Stomach (tissue), 9 donors: ENCODE data around the gene AFAP1. TPM values are rescaled to one million over a fixed set of nuclear protein-coding genes. Genes with fewer than 3 reads are reported as not detected.
A peak's percentile ranks its signal among the peaks of the same experiment; 100 is the strongest.

Experiments
- DNase-seq, 2 donors: peaks; one replicate each; pipeline versions ENCODE4 v3.0.0 to v3.0.0-alpha.2; 2013 to 2019
- H3K27ac ChIP-seq, 5 donors: fragments of 200-600 bp in 4 of 5; sonication (generic) in 4 of 5; one replicate each; pipeline ENCODE4 v1.5.1; 2013 to 2019; ENCODE audit warnings: mild to moderate bottlenecking in 1 of 5, moderate library complexity in 1 of 5
- H3K27me3 ChIP-seq, 3 donors: fragments of 200-600 bp; sonication (generic); one replicate each; pipeline ENCODE4 v1.5.1; 2017 to 2019; ENCODE audit warnings: mixed run types in 1 of 3
- H3K36me3 ChIP-seq, 4 donors: fragments of 200-600 bp; sonication (generic); 1 replicate in 3 of 4; 2 replicates in 1 of 4; pipeline ENCODE4 v1.5.1; 2016 to 2019
- H3K4me1 ChIP-seq, 4 donors: fragments of 200-600 bp; sonication (generic); one replicate each; pipeline ENCODE4 v1.5.1; 2016 to 2019
- H3K4me3 ChIP-seq, 4 donors: fragments of 200-600 bp; sonication (generic) in 3 of 4; one replicate each; pipeline ENCODE4 v1.5.1; 2016 to 2019; ENCODE audit warnings: mild to moderate bottlenecking in 1 of 4
- H3K9me3 ChIP-seq, 4 donors: fragments of 200-600 bp; sonication (generic); one replicate each; pipeline ENCODE4 v1.5.1; 2016 to 2019
- CTCF ChIP-seq, 7 experiments: fragments of 450-650 bp in 4 of 7; fragments of 200-600 bp in 3 of 7; sonication (generic) in 3 of 7; IDR thresholded peaks; one replicate each; pipeline ENCODE4 v1.5.1; 2016 to 2019; ENCODE audit warnings: antibody characterized with exemption in 7 of 7, control low read depth in 2 of 7, mild to moderate bottlenecking in 1 of 7
- EP300 ChIP-seq: sonication (generic); formaldehyde crosslinking; IDR thresholded peaks from one replicate; pipeline ENCODE4 v1.6.1; 2017; ENCODE audit warnings: antibody characterized with exemption
- POLR2A ChIP-seq, 4 donors: fragments of 450-650 bp; IDR thresholded peaks; one replicate each; pipeline ENCODE4 v1.6.1; 2016; ENCODE audit warnings: antibody characterized with exemption in 4 of 4, control low read depth in 2 of 4, mild to moderate bottlenecking in 1 of 4, moderate library complexity in 1 of 4
- POLR2AphosphoS5 ChIP-seq, 3 donors: sonication (generic); formaldehyde crosslinking; IDR thresholded peaks; one replicate each; pipeline ENCODE4 v1.6.1; 2016; ENCODE audit warnings: antibody characterized with exemption in 3 of 3
- WGBS, 5 donors: extraction: QIAGEN DNeasy Blood & Tissue Kit in 3 of 5; methylation state at CpG; one replicate each; pipeline versions ENCODE4 v1.1.5 to v1.1.7; 2013 to 2018; 5-methylcytosine and 5-hydroxymethylcytosine counted together
- intact Hi-C: fragments of 100-400 bp; cut with DNase I; formaldehyde crosslinking; loops from one replicate; pipeline ENCODE4 v1.15.1; 2023; ENCODE audit warnings: low total_unique reads
- polyA plus RNA-seq, 3 donors: library from polyadenylated mRNA; stranded (reverse); fragments of 200-250 nt; gene quantifications; one replicate each; pipeline ENCODE4 v1.2.3, GENCODE V29; 2013
- total RNA-seq, 5 donors: library from RNA; depleted of rRNA; stranded (reverse); fragments of >200 nt; gene quantifications; one replicate each; pipeline versions ENCODE4 v1.1.0 to v1.2.3, GENCODE V29; 2014 to 2016
- donor health status: healthy with polysubstance abuse.
- donor health status: Bipolar disorder and iron deficiency.
- donor health status: healthy.

Gene AFAP1
- total and polyA plus RNA-seq, 8 donors: 4.1 to 88.9 (median 12.8) TPM

DNA sequence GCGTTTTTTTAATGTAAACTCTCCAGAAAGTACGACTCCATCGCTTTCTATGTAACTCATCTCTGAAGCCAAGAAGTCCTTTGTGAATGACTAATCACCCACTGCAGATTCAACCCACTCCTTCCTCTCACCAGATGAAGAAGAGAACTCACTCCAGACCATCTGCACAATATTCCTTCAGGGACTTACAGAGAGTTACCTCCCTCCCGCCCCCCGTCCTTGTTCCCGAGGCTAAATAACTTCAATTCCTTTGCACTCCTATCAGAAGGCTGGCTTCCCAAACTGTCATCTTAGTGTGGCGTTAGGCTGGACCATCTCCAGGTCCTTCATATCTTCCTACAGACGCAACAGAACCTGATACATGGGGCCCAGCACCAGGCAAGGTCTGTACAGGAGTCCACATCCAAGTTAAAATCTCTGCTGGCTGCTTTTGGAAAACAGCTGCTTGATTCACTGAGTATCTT, 82.4 kb downstream of the AFAP1 start:
- no peaks in the 10 kb centered on the region for H3K27me3 ChIP-seq
- no peak overlapping the region for H3K4me3 ChIP-seq
- 48 to 64% (median 48%) methylated on average over 8 of the region's 8 CpGs for WGBS, 5 donors
- DNase-seq: peak in 1 of 2 donors; percentile 69
- peaks cover 0 to 25% (median 23%) of the 10 kb centered on the region in 4 donors for H3K36me3 ChIP-seq
- TF ChIP-seq CTCF (IDR thresholded peaks at IDR 0.05) (no peak), POLR2AphosphoS5 (IDR thresholded peaks at IDR 0.05) (peak in 1 of 3 donors; percentile 11), EP300 (no peak), POLR2A (IDR thresholded peaks at IDR 0.05) (no peak)
- peaks cover 0 to 57% (median 27%) of the 10 kb centered on the region in 4 donors for H3K4me1 ChIP-seq
- H3K9me3 ChIP-seq: no peaks in the 10 kb centered on the region
- intact Hi-C loops: no loop called here
- peak overlapping the region in 3 of 5 donors; percentile 50 to 62 (median 60) for H3K27ac ChIP-seq

DNA sequence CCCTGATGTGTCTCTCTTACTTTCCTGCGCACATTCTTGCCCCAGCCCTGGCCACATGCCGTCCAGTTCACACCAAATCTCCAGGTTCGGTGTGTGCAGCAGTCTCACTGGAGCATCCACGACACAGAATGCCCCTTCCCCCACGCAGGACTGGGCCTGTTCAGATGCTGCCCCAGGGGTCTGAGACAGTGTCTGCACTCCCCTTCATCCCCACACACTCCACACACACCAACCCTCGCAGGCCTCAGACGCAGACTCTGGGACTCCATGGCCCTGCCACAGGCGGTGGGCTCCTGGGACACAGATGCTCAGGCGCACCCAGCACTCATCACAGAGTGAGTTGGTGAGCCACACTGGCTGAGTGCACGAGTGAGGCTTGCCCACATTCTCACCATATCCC, 83.9 kb downstream of the AFAP1 start:
- 95 to 99% (median 95%) methylated on average over 10 of the region's 10 CpGs for WGBS, 5 donors
- Histone ChIP-seq H3K27ac (peak overlapping the region in 2 of 5 donors; percentile 22 to 30), H3K4me1 (peaks cover 0 to 51% (median 19%) of the 10 kb centered on the region in 4 donors)

DNA sequence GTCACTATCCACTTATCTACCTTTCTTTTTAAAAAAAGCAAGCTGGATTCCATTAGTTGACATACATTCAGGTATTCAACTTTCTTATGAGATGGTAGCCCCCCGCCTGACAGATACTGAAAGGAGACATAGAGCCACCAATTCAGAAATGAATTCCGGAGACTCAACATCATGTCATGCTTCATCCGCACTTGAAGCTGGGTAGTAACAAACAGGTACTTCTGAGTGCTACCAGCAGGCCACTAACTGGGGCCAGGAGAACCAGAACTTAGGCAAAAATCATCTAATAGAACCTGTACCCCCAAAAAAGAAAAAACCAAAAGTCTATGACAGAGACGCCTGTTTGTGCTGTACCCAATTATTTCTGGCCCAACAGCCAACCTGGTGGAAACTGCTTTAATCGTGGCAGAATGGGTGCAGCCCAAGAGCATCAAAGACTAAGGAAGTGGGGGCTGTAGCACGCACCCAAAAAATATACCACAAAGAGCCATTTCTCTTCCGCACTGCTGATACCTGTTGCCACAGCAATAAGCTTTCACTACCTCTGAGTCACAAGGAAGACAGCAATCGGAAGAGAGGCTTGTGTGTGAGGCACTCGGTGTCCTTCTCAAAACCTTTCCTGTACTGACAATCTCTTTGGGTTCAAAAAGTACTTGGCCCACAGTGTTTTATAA, 84.8 kb downstream of the AFAP1 start:
- 75 to 81% (median 79%) methylated on average over 9 of the region's 9 CpGs for WGBS, 5 donors
- no peaks in the 10 kb centered on the region for H3K9me3 ChIP-seq
- TF ChIP-seq CTCF (IDR thresholded peaks at IDR 0.05): no peak
- no peak for TF ChIP-seq POLR2AphosphoS5 (IDR thresholded peaks at IDR 0.05)
- TF ChIP-seq POLR2A (IDR thresholded peaks at IDR 0.05): no peak
- no peak for TF ChIP-seq EP300
- peaks cover 0 to 48% (median 17%) of the 10 kb centered on the region in 4 donors for H3K4me1 ChIP-seq
- H3K36me3 ChIP-seq: peaks cover 0 to 38% (median 32%) of the 10 kb centered on the region in 4 donors
- intact Hi-C loops: no loop called here
- H3K27me3 ChIP-seq: no peaks in the 10 kb centered on the region
- H3K27ac ChIP-seq: peak overlapping the region in 3 of 5 donors; percentile 2 to 30 (median 22)
- DNase-seq: no peak
- H3K4me3 ChIP-seq: no peak overlapping the region

More for the DNA sequence above, 83.9 kb downstream of the AFAP1 start:
- Histone ChIP-seq H3K36me3 (peaks cover 0 to 33% (median 27%) of the 10 kb centered on the region in 4 donors), H3K9me3 (no peaks in the 10 kb centered on the region), H3K27me3 (no peaks in the 10 kb centered on the region), H3K4me3 (no peak overlapping the region)
- no peak for DNase-seq
- TF ChIP-seq CTCF (IDR thresholded peaks at IDR 0.05): no peak
- no peak for TF ChIP-seq POLR2A (IDR thresholded peaks at IDR 0.05)
- no peak for TF ChIP-seq EP300
- TF ChIP-seq POLR2AphosphoS5 (IDR thresholded peaks at IDR 0.05): no peak
- intact Hi-C loops: no loop called here

DNA sequence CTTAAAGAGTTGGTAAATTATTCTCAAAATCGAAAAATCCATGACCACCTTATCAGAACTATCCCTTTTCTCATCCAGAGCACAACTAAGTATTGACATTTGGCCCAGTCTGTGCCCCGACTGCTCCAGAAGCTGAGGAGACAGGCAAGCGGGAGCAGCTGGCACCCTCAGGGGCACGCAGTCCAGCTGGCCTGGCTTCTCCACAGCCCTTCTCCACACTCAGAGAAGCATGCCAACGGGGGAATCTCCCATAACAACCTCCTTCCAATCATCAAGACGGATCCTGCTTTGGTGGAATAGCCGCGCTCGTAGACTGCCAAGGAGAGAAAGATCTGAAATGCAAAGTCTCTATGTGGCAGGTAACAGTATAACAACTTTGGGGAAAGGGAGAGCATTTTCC, 85.4 kb downstream of the AFAP1 start:
- intact Hi-C loops: no loop called here
- no peak for DNase-seq
- H3K4me3 ChIP-seq: no peak overlapping the region
- no peaks in the 10 kb centered on the region for H3K9me3 ChIP-seq
- H3K27ac ChIP-seq: no peak overlapping the region
- TF ChIP-seq POLR2A (IDR thresholded peaks at IDR 0.05): no peak
- TF ChIP-seq POLR2AphosphoS5 (IDR thresholded peaks at IDR 0.05): no peak
- no peak for TF ChIP-seq CTCF (IDR thresholded peaks at IDR 0.05)
- TF ChIP-seq EP300: no peak
- peaks cover 0 to 48% (median 17%) of the 10 kb centered on the region in 4 donors for H3K4me1 ChIP-seq
- peaks cover 0 to 40% (median 32%) of the 10 kb centered on the region in 4 donors for H3K36me3 ChIP-seq
- WGBS, 5 donors: 77 to 92% (median 87%) methylated on average over 9 of the region's 9 CpGs
- no peaks in the 10 kb centered on the region for H3K27me3 ChIP-seq
